ENCODE results near the gene ZNF628. TPM values are rescaled to one million over a fixed set of nuclear protein-coding genes. Genes with fewer than 3 reads are reported as not detected.

Gene ZNF628
- total RNA-seq, 4 donors from 2014 or later = 5.1 to 16.6 (median 11.9) TPM

DNA sequence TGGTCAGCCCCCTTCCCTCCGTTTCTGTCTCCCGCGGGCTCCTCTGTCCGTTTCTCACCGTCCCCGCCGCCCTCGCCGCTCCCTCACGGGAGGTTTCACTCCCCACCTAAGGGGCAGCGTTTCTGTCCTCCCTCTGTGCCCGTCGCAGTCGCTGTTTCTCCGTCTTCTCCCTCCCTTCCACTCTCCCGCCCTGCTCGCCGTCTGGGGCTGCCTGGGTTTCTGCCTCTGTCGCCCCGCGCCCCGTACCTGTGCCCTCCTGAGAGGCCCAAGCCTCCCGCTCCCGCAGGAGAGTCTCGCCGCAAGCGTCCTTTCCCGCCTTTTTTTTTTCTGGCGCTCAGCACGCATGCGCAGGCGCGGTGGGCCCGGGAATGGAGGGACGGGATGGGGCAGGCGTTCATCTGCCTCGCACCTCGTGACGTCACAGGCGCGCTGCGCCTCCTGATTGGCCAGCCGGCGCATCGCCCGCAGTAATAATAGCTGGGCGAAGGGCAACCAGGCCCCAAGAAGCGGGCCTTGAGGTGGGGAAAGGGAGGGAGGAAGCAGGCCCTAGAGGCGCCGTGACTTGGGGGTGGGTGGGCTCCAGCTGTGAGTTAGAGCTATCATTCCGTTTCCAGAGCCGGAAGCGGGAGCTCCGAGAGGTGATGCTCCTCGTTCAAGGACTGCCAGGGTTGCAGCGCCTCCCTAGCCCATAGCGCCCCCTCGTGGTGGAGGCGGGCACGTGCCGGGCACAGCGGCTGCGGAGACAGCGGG is 27.3 kb downstream of the ZNF628 start:
- intact Hi-C loops (cut with DNase I) = loop anchor here (1.0 to 5.0 kb wide), 2 partner anchors 36 to 361 kb away; no protein-coding TSS in a partner anchor
- Histone ChIP-seq H3K36me3 (peaks cover 0 to 30% (median 25%) of the 10 kb centered on the region in 4 donors), H3K27ac (replicated peaks in 1 of 4) (peak overlapping the region; percentile 78 to 90 (median 86)), H3K9me3 (no peaks in the 10 kb centered on the region), H3K27me3 (no peaks in the 10 kb centered on the region), H3K4me1 (peaks cover 8 to 22% (median 14%) of the 10 kb centered on the region in 4 donors), H3K4me3 (peak overlapping the region; percentile 57 to 62 (median 61))
- 15% methylated on average over 45 of the region's 64 CpGs for WGBS
- DNase-seq (ENCODE audit: extremely low spot score) = peak; percentile 98
- TF ChIP-seq, protein P1, sequence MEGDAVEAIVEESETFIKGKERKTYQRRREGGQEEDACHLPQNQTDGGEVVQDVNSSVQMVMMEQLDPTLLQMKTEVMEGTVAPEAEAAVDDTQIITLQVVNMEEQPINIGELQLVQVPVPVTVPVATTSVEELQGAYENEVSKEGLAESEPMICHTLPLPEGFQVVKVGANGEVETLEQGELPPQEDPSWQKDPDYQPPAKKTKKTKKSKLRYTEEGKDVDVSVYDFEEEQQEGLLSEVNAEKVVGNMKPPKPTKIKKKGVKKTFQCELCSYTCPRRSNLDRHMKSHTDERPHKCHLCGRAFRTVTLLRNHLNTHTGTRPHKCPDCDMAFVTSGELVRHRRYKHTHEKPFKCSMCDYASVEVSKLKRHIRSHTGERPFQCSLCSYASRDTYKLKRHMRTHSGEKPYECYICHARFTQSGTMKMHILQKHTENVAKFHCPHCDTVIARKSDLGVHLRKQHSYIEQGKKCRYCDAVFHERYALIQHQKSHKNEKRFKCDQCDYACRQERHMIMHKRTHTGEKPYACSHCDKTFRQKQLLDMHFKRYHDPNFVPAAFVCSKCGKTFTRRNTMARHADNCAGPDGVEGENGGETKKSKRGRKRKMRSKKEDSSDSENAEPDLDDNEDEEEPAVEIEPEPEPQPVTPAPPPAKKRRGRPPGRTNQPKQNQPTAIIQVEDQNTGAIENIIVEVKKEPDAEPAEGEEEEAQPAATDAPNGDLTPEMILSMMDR (IDR thresholded peaks at IDR 0.05) = peak; percentile 99 to 100 (median 99)
- TF ChIP-seq EP300 (IDR thresholded peaks at IDR 0.05) = no peak
- no peak for TF ChIP-seq POLR2A (IDR thresholded peaks at IDR 0.05; ENCODE audit: low read depth)
- TF ChIP-seq POLR2AphosphoS5 (IDR thresholded peaks at IDR 0.05) = peak in 1 of 2 donors; percentile 76

DNA sequence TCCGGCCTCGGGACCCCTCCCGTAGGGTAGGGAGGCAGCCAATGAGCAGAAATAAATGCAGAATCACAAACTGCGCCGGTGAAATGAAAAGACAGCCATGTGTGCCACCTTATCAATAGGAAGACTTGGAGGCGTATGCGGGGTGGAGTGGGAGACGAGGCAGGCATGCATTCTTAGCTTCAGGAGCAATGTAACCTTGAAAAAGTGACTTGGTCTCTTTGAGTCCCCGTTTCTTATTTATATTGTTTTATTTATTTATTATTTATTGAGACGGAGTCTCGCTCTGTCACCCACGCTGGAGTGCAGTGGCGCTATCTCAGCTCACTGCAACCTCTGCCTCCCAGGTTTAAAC is 27.8 kb downstream of the ZNF628 start:
- no peaks in the 10 kb centered on the region for H3K9me3 ChIP-seq
- no peaks in the 10 kb centered on the region for H3K27me3 ChIP-seq
- H3K4me3 ChIP-seq = peak overlapping the region; percentile 57 to 62 (median 61)
- intact Hi-C loops (cut with DNase I) = loop anchor here (1.0 to 5.0 kb wide), 2 partner anchors 37 to 362 kb away; no protein-coding TSS in a partner anchor
- H3K4me1 ChIP-seq = peaks cover 8 to 16% (median 12%) of the 10 kb centered on the region in 4 donors
- TF ChIP-seq POLR2A (IDR thresholded peaks at IDR 0.05; ENCODE audit: low read depth) = no peak
- TF ChIP-seq, protein P1 (IDR thresholded peaks at IDR 0.05) = peak in 1 of 3 experiments; percentile 2
- TF ChIP-seq POLR2AphosphoS5 (IDR thresholded peaks at IDR 0.05) = no peak
- peaks cover 0 to 30% (median 22%) of the 10 kb centered on the region in 4 donors for H3K36me3 ChIP-seq
- no peak for DNase-seq (ENCODE audit: extremely low spot score)
- H3K27ac ChIP-seq (replicated peaks in 1 of 4) = peak overlapping the region; percentile 78 to 90 (median 86)
- WGBS = 47% methylated on average over 10 of the region's 13 CpGs

DNA sequence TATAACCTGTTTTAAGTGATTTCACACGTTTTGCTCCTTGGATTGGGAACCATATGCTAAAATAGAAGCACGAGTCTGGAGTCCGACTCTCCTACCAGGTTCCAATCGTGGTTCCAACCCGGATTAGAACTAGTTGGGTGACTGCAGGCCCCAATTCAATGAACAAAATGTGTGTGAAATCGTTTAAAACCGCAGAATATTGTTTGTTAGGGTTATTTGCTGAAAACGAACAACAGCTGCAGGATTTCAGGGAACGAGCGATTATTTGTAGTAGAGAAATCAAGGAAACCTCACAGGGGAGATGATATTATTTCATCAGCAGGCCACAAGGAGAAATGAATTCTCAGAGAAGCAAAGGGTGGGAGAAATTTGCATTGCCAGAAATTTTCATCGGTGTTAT is 28.6 kb downstream of the ZNF628 start:
- WGBS = 88% methylated on average over 11 of the region's 11 CpGs
- Histone ChIP-seq H3K27ac (replicated peaks in 1 of 4) (no peak overlapping the region), H3K36me3 (peaks cover 0 to 22% (median 15%) of the 10 kb centered on the region in 4 donors), H3K27me3 (no peaks in the 10 kb centered on the region), H3K4me3 (no peak overlapping the region), H3K4me1 (peaks cover 8 to 16% (median 12%) of the 10 kb centered on the region in 4 donors), H3K9me3 (no peaks in the 10 kb centered on the region)
- no peak for DNase-seq (ENCODE audit: extremely low spot score)
- intact Hi-C loops (cut with DNase I) = loop anchor here (1.0 to 5.0 kb wide), 2 partner anchors 38 to 363 kb away; no protein-coding TSS in a partner anchor
- TF ChIP-seq POLR2A (IDR thresholded peaks at IDR 0.05; ENCODE audit: low read depth) = no peak
- no peak for TF ChIP-seq POLR2AphosphoS5 (IDR thresholded peaks at IDR 0.05)
- no peak for TF ChIP-seq EP300 (IDR thresholded peaks at IDR 0.05)
- TF ChIP-seq, protein P1 (IDR thresholded peaks at IDR 0.05) = no peak

DNA sequence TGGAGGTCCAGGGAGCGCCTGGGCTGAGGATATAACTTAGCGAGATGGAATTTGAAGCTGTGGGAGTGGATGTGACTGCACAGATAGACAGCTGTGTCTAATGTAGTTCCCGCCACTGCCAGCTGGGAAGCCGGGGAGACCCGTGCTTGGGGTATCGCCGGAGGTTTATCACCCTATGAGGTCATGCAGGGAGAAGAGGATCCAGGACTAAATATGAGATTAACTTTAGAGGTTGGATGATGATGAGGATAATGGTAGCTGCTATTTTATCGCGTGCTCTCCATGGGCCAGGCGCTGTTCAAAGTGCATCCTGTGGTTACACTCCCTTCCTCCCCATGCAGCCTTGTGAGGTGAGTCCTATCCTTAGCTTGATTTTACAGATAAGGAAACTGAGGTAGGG is 31.7 kb downstream of the ZNF628 start:
- H3K36me3 ChIP-seq = peaks cover 0 to 5% (median 2%) of the 10 kb centered on the region in 4 donors
- H3K27ac ChIP-seq (replicated peaks in 1 of 4) = no peak overlapping the region
- 83% methylated on average over 10 of the region's 10 CpGs for WGBS
- H3K9me3 ChIP-seq = no peaks in the 10 kb centered on the region
- no peak overlapping the region for H3K4me3 ChIP-seq
- no peaks in the 10 kb centered on the region for H3K27me3 ChIP-seq
- intact Hi-C loops (cut with DNase I) = no loop called here
- TF ChIP-seq, protein P1 (IDR thresholded peaks at IDR 0.05) = no peak
- TF ChIP-seq POLR2AphosphoS5 (IDR thresholded peaks at IDR 0.05) (no peak), POLR2A (IDR thresholded peaks at IDR 0.05; ENCODE audit: low read depth) (no peak), EP300 (IDR thresholded peaks at IDR 0.05) (no peak)
- H3K4me1 ChIP-seq = peaks cover 8 to 15% (median 12%) of the 10 kb centered on the region in 4 donors
- DNase-seq (ENCODE audit: extremely low spot score) = no peak
